GM19324 (cell line): ENCODE data around the gene COA1.

Experiments
- ATAC-seq: cut with Tn5 transposase; IDR thresholded peaks from one replicate; pipeline ENCODE4 v1.9.1; 2021; ENCODE audit warnings: mild to moderate bottlenecking, moderate library complexity; ENCODE audit not compliant: unreplicated experiment, low FRiP score

COA1 gene

GRCh38 chr7:43658718-43659548 is 70.4 kb downstream of the COA1 start:
- ATAC-seq: peak; percentile 50

DNA sequence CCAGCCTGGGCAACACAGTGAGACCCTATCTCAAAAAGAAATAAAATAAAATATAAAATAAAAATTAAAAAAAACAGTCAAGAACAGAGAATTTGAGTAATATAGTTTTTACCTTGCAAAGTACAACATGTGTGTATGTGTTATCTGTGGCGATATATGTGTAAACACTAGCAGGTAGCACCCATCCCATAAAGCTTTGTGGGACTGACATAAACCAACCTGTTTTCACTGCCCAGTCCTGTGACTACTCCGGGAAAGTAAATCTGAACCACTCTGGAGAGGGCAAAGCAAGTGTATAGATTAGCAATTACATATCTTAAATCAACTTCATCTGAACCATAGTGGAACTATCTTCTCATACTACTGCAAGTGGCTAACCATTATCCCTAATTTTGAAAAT is 72.3 kb downstream of the COA1 start:
- no peak for ATAC-seq

GRCh38 chr7:43655584-43655983 is 73.7 kb downstream of the COA1 start:
- ATAC-seq: no peak

GRCh38 chr7:43653891-43654504 is 75.3 kb downstream of the COA1 start:
- ATAC-seq: no peak

DNA sequence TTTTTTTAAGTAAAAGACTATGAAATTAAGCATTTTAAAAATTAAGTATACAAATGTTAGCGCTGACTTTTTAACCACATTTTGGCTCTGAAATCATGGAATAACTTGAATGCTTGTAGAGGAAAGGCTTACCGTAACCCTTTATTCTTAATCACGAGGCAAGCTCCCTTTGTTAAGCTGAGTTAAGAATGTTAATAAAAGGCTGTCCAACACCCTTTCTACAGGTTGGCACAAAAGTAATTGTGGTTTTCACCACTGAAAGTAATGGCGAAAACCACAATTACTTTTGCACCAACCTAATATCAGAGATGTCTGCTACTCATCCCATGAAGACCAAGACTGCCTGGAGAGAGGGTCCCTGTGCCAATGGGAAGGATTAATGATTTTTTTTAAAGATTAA is 75.9 kb downstream of the COA1 start:
- no peak for ATAC-seq

DNA sequence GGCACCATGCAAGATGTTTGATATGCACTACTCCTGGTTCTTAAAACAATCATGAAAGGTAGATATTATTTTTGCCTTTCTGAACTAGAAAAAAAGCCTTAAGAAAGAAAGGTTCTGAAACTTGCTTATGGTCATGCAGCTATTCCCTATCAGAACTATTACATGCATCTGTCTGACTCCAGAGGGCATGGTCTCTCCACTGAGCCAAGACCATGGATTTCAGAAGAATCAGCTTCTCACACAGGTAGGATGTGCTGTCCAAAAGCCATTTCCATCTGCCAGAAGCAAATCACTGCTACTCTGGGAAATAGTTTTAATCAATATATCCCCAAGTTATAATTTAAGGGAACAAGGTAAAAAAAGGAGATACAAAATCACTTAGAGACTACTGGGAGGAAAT is 77.0 kb downstream of the COA1 start:
- ATAC-seq: no peak

DNA sequence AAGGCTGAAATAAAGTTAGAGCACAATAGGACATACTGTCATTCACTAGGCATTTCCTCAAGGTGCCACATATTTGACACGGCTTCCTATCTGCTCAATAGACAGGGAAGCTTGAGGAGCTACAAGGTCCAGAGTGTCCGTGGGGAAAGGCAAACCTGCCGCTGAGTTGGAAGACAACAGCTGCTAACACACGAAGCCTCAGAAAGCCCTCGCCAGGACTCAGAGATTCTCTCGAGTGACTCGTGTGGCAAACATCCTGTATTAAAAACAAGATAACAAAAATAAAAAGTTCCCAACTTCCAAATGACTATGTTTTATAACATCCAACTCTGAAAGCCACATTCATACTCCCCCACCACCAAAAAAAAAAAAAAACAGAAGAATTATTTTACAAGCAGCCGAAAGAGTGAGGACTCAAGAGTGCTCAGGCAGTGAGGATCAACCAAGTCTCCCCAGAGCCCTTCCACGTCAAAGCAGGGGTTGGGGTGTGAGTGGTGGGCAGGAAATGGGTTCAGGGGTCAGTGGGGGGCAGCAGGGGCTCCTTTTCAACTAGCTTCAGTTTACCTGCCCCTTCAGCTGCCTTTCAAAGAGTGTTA is 78.8 kb downstream of the COA1 start:
- ATAC-seq: no peak

- peak; percentile 70 for ATAC-seq
Observed at GRCh38 chr7:43649755-43650274, 79.5 kb downstream of the COA1 start.

DNA sequence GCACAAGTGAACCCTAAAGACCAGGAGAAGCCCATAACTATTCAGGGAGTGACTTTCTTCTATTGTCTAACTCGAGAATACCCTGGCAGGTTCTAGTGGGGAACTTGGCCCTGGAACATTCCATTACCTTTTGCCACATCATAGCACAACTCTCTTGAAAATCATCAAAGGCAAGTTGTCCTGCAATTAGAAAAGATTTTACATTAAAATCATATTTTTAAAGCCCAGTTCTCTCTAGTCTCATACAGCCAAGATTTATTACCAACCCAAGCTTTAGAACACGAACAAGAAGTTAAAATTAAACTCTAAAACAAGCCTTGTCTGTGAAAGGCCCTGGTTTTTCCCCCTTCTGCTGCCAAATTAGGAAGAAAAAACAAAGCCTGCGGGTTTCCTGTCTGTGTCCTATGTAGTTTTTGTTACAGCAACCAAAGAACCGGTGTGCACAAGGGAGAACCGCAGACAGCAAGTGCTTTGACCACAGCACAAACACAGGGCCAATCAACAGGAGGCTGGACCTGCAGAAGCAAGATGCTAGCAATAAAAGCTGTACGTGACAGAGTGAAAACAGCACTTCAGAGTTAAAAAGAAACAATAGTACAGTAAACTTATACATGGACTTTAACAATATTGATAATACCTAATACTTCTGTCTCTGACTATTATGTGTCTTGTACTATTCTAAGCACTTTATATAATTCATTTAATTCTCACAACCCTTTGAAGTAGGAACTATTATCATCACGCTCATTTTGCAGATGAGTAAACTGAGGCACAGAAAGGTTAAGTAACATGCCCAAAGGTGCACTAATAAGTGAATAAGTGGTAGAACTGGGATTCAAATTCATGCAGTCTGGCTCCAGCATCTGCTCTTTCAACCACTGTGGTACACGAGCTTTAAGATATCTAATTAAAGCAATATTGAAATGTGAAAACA is 80.6 kb downstream of the COA1 start:
- peak; percentile 65 for ATAC-seq

GRCh38 chr7:43647673-43648472 is 81.5 kb downstream of the COA1 start:
- no peak for ATAC-seq

- ATAC-seq: no peak
Observed at GRCh38 chr7:43647339-43647672, 82.0 kb downstream of the COA1 start.

DNA sequence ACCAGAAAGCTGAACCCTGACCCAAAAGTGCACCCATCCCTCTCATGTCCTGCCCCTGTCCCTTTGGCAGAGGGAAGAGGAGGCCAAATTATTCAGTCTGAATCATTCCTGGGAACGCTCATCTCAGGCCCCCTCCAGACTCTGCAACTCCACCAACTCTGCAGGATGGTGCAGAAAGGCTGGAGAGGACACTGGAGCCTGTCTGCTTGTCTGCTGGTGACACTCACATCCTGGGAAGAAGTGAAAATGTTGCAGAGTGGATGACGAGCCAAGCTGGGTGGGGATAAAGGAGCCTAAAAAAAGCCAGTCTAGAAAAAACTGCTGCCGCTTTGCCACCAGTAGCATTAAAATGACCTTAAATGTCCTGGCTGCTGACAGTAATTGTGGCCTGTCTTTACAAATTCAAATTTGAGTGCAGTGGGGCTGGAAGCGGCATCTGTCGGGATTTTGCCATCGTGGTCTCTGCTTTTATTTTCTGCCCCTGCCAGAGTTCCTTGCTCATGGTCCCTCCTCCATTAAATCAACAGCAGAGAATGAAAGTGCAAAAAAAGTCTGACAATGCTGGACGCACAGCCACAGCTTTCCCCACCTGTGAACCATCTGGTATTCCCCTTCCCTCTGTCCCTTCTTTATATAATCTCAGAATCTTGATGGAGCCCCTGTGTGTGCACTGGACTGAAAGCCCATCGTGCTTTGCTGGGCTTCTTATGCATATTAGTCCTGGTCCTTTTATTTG is 82.6 kb downstream of the COA1 start:
- no peak for ATAC-seq

- no peak for ATAC-seq
Observed at GRCh38 chr7:43645699-43646226, 83.6 kb downstream of the COA1 start.

GRCh38 chr7:43643846-43644245 is 85.5 kb downstream of the COA1 start:
- no peak for ATAC-seq

DNA sequence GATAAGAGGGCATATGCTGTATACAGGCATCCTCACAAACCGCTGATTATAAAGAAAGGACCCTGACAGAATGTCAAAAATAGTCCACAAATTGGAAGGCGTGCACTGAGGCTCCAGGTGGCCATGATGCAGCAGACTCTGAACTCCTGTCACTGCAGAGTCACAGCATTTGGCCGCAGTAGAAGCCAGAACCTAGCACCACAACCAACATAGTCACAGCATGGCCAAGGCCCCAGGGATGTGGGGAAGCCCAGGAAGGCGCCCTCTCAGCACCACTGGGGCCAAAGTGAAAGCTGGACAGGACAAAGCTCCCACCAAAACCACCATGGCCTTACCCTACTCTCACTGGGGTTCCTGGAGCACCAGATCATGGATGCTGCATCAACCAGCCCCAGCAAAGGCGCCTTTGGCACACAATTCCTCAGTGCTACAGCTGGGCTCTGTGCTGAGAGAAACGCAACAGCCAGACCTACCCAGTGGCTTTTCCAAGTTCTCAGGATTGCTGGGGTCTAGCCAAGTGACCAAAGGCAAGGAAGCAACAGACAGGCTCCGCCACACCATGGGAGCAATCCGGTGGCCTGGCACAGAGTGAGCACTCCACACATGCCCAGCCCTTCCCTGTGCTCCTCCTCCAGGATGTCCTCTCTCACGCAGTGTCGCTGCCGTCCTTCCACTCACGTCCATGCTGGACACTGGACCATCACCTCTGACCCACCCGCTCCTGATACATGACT is 86.3 kb downstream of the COA1 start:
- ATAC-seq: no peak

- ATAC-seq: no peak
Observed at GRCh38 chr7:43640679-43641078, 88.6 kb downstream of the COA1 start.

DNA sequence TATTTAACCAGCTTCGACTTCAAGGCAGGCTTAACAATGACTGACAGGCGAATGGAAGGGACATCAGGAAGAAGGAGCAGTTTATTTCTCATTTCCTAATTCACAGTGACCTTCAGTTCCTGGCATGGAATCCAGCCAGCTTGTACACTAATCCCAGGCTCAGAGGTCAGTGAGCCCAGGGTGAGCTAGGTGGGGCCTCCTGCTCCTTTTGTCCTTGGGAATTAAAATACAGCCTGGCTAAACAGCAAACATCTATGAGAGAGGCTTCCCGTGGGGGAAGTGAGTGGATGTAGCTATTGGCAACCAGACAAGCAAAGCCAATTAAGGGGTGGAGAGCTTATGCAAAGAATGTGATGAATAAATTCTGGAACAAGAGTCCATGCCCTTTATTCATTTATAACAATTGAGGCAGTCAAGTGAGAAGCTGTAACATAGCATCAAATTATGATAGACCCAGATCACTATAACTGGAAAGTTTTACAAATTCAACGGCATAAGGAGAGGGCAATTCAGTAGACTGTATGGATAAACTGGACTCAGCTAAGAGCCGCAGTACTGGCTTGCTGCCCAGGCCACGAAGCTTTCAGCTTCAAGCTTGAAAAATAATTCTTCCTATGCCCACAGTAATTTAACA is 89.3 kb downstream of the COA1 start:
- ATAC-seq: no peak
